Neuronal stem cell (in vitro differentiated cells): ENCODE data around the gene TNRC18.

Experiments
- DNase-seq: peaks from one replicate; pipeline ENCODE4 v3.0.0-alpha.2; 2013; ENCODE audit warnings: low spot score
- H2AFZ ChIP-seq: one replicate; pipeline ENCODE4 v1.6.1; 2013; ENCODE audit warnings: mild to moderate bottlenecking, low read length, inconsistent platforms
- H2AK5ac ChIP-seq: 2 replicates; pipeline ENCODE4 v1.6.1; 2013; ENCODE audit warnings: low read depth, mild to moderate bottlenecking, inconsistent platforms, low read length, moderate library complexity, mixed read lengths
- H2BK120ac ChIP-seq: 2 replicates; pipeline ENCODE4 v1.6.1; 2013; ENCODE audit warnings: low read depth, mild to moderate bottlenecking, inconsistent platforms, low read length, moderate library complexity, mixed read lengths
- H2BK12ac ChIP-seq: one replicate; pipeline ENCODE4 v1.6.1; 2013; ENCODE audit warnings: low read length, inconsistent platforms
- H2BK15ac ChIP-seq: 2 replicates; pipeline ENCODE4 v1.6.1; 2013; ENCODE audit warnings: mild to moderate bottlenecking, low read length, inconsistent platforms, mixed read lengths
- H2BK5ac ChIP-seq: one replicate; pipeline ENCODE4 v1.6.1; 2013; ENCODE audit warnings: inconsistent platforms, mild to moderate bottlenecking, low read length, moderate library complexity
- H3K14ac ChIP-seq: one replicate; pipeline ENCODE4 v1.6.1; 2013; ENCODE audit warnings: low read length, inconsistent platforms
- H3K18ac ChIP-seq: 2 replicates; pipeline ENCODE4 v1.6.1; 2013; ENCODE audit warnings: low read length, inconsistent platforms
- H3K23ac ChIP-seq: 2 replicates; pipeline ENCODE4 v1.6.1; 2013; ENCODE audit warnings: low read depth, mild to moderate bottlenecking, mixed read lengths, low read length, inconsistent platforms; ENCODE audit not compliant: poor library complexity
- H3K27ac ChIP-seq: replicated peaks from 3 replicates; pipeline ENCODE4 v1.5.1; 2013; ENCODE audit warnings: low read length, inconsistent platforms
- H3K27me3 ChIP-seq, 3 experiments: 2 replicates each; pipeline ENCODE4 v1.6.1; 2013; ENCODE audit warnings: low read length in 3 of 3, mild to moderate bottlenecking in 2 of 3, inconsistent platforms in 1 of 3, low read depth in 1 of 3, mixed read lengths in 1 of 3, moderate library complexity in 1 of 3; ENCODE audit not compliant: control insufficient read depth in 3 of 3, insufficient read depth in 3 of 3
- H3K36me3 ChIP-seq, 2 donors: replicated peaks in 1 of 2; 2 replicates each; pipeline ENCODE4 v1.6.1; 2013; ENCODE audit warnings: low read length in 2 of 2; ENCODE audit not compliant: control insufficient read depth in 2 of 2, insufficient read depth in 2 of 2
- H3K4ac ChIP-seq: 2 replicates; pipeline ENCODE4 v1.6.1; 2013; ENCODE audit warnings: inconsistent platforms, mild to moderate bottlenecking, low read length, moderate library complexity
- H3K4me1 ChIP-seq, 2 donors: 1 replicate in 1 of 2; 2 replicates in 1 of 2; pipeline ENCODE4 v1.6.1; 2013; ENCODE audit warnings: low read length in 2 of 2, low read depth in 1 of 2; ENCODE audit not compliant: control insufficient read depth in 2 of 2, insufficient read depth in 1 of 2
- H3K4me2 ChIP-seq: one replicate; pipeline ENCODE4 v1.6.1; 2013; ENCODE audit warnings: mild to moderate bottlenecking, low read length, inconsistent platforms; ENCODE audit not compliant: insufficient read depth, poor library complexity, severe bottlenecking
- H3K4me3 ChIP-seq, 2 donors: 2 replicates each; pipeline ENCODE4 v1.5.1; 2013; ENCODE audit warnings: low read length in 2 of 2, mild to moderate bottlenecking in 2 of 2, inconsistent platforms in 1 of 2, moderate library complexity in 1 of 2
- H3K79me1 ChIP-seq: one replicate; pipeline ENCODE4 v1.6.1; 2013; ENCODE audit warnings: low read depth, mild to moderate bottlenecking, inconsistent platforms, low read length, moderate library complexity
- H3K9ac ChIP-seq: one replicate; pipeline ENCODE4 v1.6.1; 2013; ENCODE audit warnings: mild to moderate bottlenecking, low read depth, low read length, inconsistent platforms; ENCODE audit not compliant: poor library complexity
- H3K9me3 ChIP-seq, 2 donors: replicated peaks in 1 of 2; 2 replicates each; pipeline versions ENCODE3 to v1.6.1; 2013; ENCODE audit warnings: low read length in 2 of 2, mild to moderate bottlenecking in 2 of 2, inconsistent platforms in 1 of 2, low read depth in 1 of 2, mixed read lengths in 1 of 2, moderate library complexity in 1 of 2; ENCODE audit not compliant: control insufficient read depth in 2 of 2, insufficient read depth in 1 of 2
- H4K8ac ChIP-seq: one replicate; pipeline ENCODE4 v1.6.1; 2013; ENCODE audit warnings: low read depth, mild to moderate bottlenecking, inconsistent platforms, low read length, moderate library complexity
- H4K91ac ChIP-seq: one replicate; pipeline ENCODE4 v1.6.1; 2013; ENCODE audit warnings: low read length, low read depth, mild to moderate bottlenecking, inconsistent platforms; ENCODE audit not compliant: poor library complexity
- WGBS, 2 donors: extraction: QIAGEN DNeasy Blood & Tissue Kit; methylation state at CpG; one replicate each; pipeline ENCODE4 v1.1.7; 2013; ENCODE audit warnings: missing lambda C conversion rate in 2 of 2, mixed read lengths in 1 of 2; ENCODE audit not compliant: insufficient read length in 2 of 2, insufficient replicate concordance in 1 of 2; ENCODE audit errors: extremely low coverage in 2 of 2; 5-methylcytosine and 5-hydroxymethylcytosine counted together

The TNRC18 gene

GRCh38 chr7:5408777-5409176 lies 14.9 kb downstream of the TNRC18 start:
- H3K36me3 ChIP-seq = peaks cover 8 to 72% of the 10 kb centered on the region in 2 donors

GRCh38 chr7:5406957-5407945 lies 16.4 kb downstream of the TNRC18 start:
- Histone ChIP-seq H2AK5ac (peak overlapping the region; percentile 74), H3K4me2 (no peak overlapping the region), H3K27me3 (no peaks in the 10 kb centered on the region), H3K4ac (no peak overlapping the region), H3K4me3 (no peak overlapping the region), H3K4me1 (peaks cover 0 to 6% of the 10 kb centered on the region in 2 donors), H2BK15ac (no peak overlapping the region), H2BK120ac (no peak overlapping the region), H3K36me3 (peaks cover 8 to 76% of the 10 kb centered on the region in 2 donors), H2BK12ac (no peak overlapping the region), H3K9ac (no peak overlapping the region), H3K79me1 (peaks cover 12% of the 10 kb centered on the region), H3K9me3 (peaks cover 3 to 11% of the 10 kb centered on the region in 2 donors), H3K23ac (peak overlapping the region; percentile 20), H3K27ac (no peak overlapping the region), H4K8ac (no peak overlapping the region), H3K18ac (no peak overlapping the region), H3K14ac (peak overlapping the region; percentile 38), H2AFZ (no peak overlapping the region), H4K91ac (no peak overlapping the region), H2BK5ac (no peak overlapping the region)
- no peak for DNase-seq
- WGBS, 2 donors = no CpG with 5 or more reads among the region's 24 CpGs

More at GRCh38 chr7:5408777-5409176, 14.9 kb downstream of the TNRC18 start:
- no peak for DNase-seq
- H3K27ac ChIP-seq = no peak overlapping the region
- H4K8ac ChIP-seq = no peak overlapping the region
- no peaks in the 10 kb centered on the region for H3K27me3 ChIP-seq
- no peak overlapping the region for H3K4ac ChIP-seq
- H3K9ac ChIP-seq = no peak overlapping the region
- H2BK15ac ChIP-seq = no peak overlapping the region
- WGBS, 2 donors = no CpG with 5 or more reads among the region's 4 CpGs
- no peak overlapping the region for H3K4me2 ChIP-seq
- no peak overlapping the region for H2BK12ac ChIP-seq
- H3K14ac ChIP-seq = no peak overlapping the region
- peaks cover 3 to 18% of the 10 kb centered on the region in 2 donors for H3K9me3 ChIP-seq
- H3K4me1 ChIP-seq = peaks cover 2 to 6% of the 10 kb centered on the region in 2 donors
- H3K23ac ChIP-seq = no peak overlapping the region
- H4K91ac ChIP-seq = no peak overlapping the region
- no peak overlapping the region for H2AFZ ChIP-seq
- H3K4me3 ChIP-seq = no peak overlapping the region
- H2AK5ac ChIP-seq = no peak overlapping the region
- no peak overlapping the region for H2BK5ac ChIP-seq
- no peak overlapping the region for H3K18ac ChIP-seq
- H2BK120ac ChIP-seq = no peak overlapping the region
- H3K79me1 ChIP-seq = peaks cover 15% of the 10 kb centered on the region

- DNase-seq = no peak
- Histone ChIP-seq H3K4ac (no peak overlapping the region), H3K27ac (no peak overlapping the region), H4K8ac (no peak overlapping the region), H3K79me1 (peaks cover 16% of the 10 kb centered on the region), H3K9ac (no peak overlapping the region), H3K4me1 (peaks cover 0 to 6% of the 10 kb centered on the region in 2 donors), H3K36me3 (peaks cover 5 to 78% of the 10 kb centered on the region in 2 donors), H2BK15ac (no peak overlapping the region), H3K14ac (no peak overlapping the region), H2BK120ac (no peak overlapping the region), H3K9me3 (no peaks in the 10 kb centered on the region), H3K23ac (no peak overlapping the region), H3K4me3 (no peak overlapping the region), H2BK5ac (no peak overlapping the region), H3K4me2 (no peak overlapping the region), H2AK5ac (no peak overlapping the region), H3K18ac (no peak overlapping the region), H3K27me3 (no peaks in the 10 kb centered on the region), H4K91ac (no peak overlapping the region), H2BK12ac (no peak overlapping the region), H2AFZ (no peak overlapping the region)
- WGBS, 2 donors = no CpG with 5 or more reads among the region's 8 CpGs
Observed at GRCh38 chr7:5404421-5404826, 19.2 kb downstream of the TNRC18 start.

DNA sequence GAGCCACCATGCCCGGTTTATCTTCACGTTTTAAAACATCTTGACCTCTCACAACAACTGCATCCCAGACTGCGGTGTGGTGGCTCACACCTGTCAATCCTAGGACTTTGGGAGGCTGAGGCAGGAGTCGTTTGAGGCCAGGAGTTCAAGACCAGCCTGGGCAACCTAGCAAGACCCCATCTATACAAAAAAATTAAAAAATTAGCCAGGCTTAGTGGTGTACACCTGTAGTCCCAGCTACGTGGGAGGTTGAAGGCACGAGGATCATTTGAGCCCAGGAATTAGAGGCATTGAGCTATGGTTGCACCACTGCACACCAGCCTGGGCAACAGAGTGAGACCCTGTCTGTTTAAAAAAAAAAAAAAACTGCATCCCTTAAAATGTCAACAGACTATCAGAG lies 20.2 kb downstream of the TNRC18 start:
- Histone ChIP-seq H4K8ac (no peak overlapping the region), H3K18ac (no peak overlapping the region), H4K91ac (no peak overlapping the region), H2AFZ (no peak overlapping the region), H3K23ac (no peak overlapping the region), H2AK5ac (no peak overlapping the region), H3K36me3 (peaks cover 5 to 70% of the 10 kb centered on the region in 2 donors), H3K9ac (no peak overlapping the region), H3K79me1 (peaks cover 21% of the 10 kb centered on the region), H3K4me2 (no peak overlapping the region), H3K9me3 (no peaks in the 10 kb centered on the region), H2BK120ac (no peak overlapping the region), H2BK15ac (no peak overlapping the region), H3K27ac (no peak overlapping the region), H3K4me1 (peaks cover 0 to 6% of the 10 kb centered on the region in 2 donors), H3K27me3 (no peaks in the 10 kb centered on the region), H2BK12ac (no peak overlapping the region), H3K4me3 (no peak overlapping the region), H3K14ac (no peak overlapping the region), H3K4ac (no peak overlapping the region), H2BK5ac (no peak overlapping the region)
- DNase-seq = no peak
- WGBS, 2 donors = no CpG with 5 or more reads among the region's 6 CpGs
